OCI-LY7 (cell line): Measurements from ENCODE around the gene ACAP3. TPM values are rescaled to one million over a fixed set of nuclear protein-coding genes. Genes with fewer than 3 reads are reported as not detected.

ENCODE experiments used
- BruUV-seq: library from RNA; stranded (reverse); fragments of 400-500 nt; replicated peaks from 2 replicates; lab custom pipeline; 2021; lab: Mats Ljungman, UMichigan
- CTCF ChIA-PET: fragments of 300-600 bp; sonication (Branson Sonifier 250); formaldehyde crosslinking; loops from one replicate; lab custom pipeline; 2022; ENCODE audit warnings: antibody characterized with exemption; ENCODE audit not compliant: unreplicated experiment; lab: Charles Lee
- POLR2A ChIA-PET: fragments of 300-600 bp; sonication (Branson Sonifier 250); formaldehyde crosslinking; loops from one replicate; lab custom pipeline; 2022; ENCODE audit warnings: antibody characterized with exemption; lab: Charles Lee
- DNase-seq: peaks from one replicate; pipeline ENCODE4 v3.0.0-alpha.2; 2015; ENCODE audit warnings: low spot score
- H2AFZ ChIP-seq: fragments of 200-600 bp; sonication (generic), shearing (Covaris generic); 2 replicates; pipeline ENCODE4 v1.6.1; 2014; ENCODE audit warnings: mild to moderate bottlenecking, antibody characterized with exemption, low read length, moderate library complexity
- H3K27ac ChIP-seq: fragments of 200-600 bp; sonication (generic); 2 replicates; pipeline ENCODE4 v1.5.1; 2014; ENCODE audit warnings: mixed run types, low read depth, mild to moderate bottlenecking, moderate library complexity, low read length, inconsistent platforms; ENCODE audit not compliant: poor library complexity, severe bottlenecking
- H3K36me3 ChIP-seq: fragments of 200-600 bp; sonication (generic); 2 replicates; pipeline ENCODE4 v1.6.1; 2014; ENCODE audit warnings: mild to moderate bottlenecking, antibody characterized with exemption, low read length, moderate library complexity, mixed read lengths; ENCODE audit not compliant: insufficient read depth
- H3K4me1 ChIP-seq: fragments of 200-600 bp; sonication (generic); 2 replicates; pipeline ENCODE4 v1.5.1; 2014; ENCODE audit warnings: mild to moderate bottlenecking, low read length; ENCODE audit not compliant: insufficient read depth, poor library complexity, severe bottlenecking
- H3K4me2 ChIP-seq: fragments of 200-600 bp; sonication (generic); 2 replicates; pipeline ENCODE4 v1.6.1; 2014; ENCODE audit warnings: mild to moderate bottlenecking, low read length
- H3K4me3 ChIP-seq: fragments of 200-600 bp; sonication (generic); 2 replicates; pipeline ENCODE4 v1.5.1; 2014; ENCODE audit warnings: mild to moderate bottlenecking, low read depth, low read length; ENCODE audit not compliant: poor library complexity, severe bottlenecking
- H3K79me2 ChIP-seq: fragments of 200-600 bp; sonication (generic); 2 replicates; pipeline ENCODE4 v1.6.1; 2016; ENCODE audit warnings: low read depth, mild to moderate bottlenecking, low read length, moderate library complexity, mixed read lengths; ENCODE audit not compliant: insufficient read depth
- H3K9me2 ChIP-seq: fragments of 200-600 bp; sonication (generic); 2 replicates; pipeline ENCODE4 v1.6.1; 2016; ENCODE audit warnings: mild to moderate bottlenecking, low read length, mixed read lengths; ENCODE audit not compliant: insufficient read depth
- H3K9me3 ChIP-seq: fragments of 200-600 bp; sonication (generic); 2 replicates; pipeline ENCODE4 v1.6.1; 2014; ENCODE audit warnings: mild to moderate bottlenecking, mixed run types, low read length, mixed read lengths
- H4K20me1 ChIP-seq: fragments of 200-600 bp; sonication (generic); 2 replicates; pipeline ENCODE4 v1.6.1; 2014; ENCODE audit warnings: mild to moderate bottlenecking, antibody characterized with exemption, low read length, moderate library complexity, mixed read lengths; ENCODE audit not compliant: insufficient read depth
- CTCF ChIP-seq: fragments of 200-600 bp; sonication (generic); conservative IDR thresholded peaks from 2 replicates; pipeline ENCODE4 v1.5.1; 2014; ENCODE audit warnings: mild to moderate bottlenecking, antibody characterized with exemption, low read length, moderate library complexity, mixed read lengths
- EZH2phosphoT487 ChIP-seq: fragments of 200-600 bp; sonication (generic); IDR thresholded peaks from 2 replicates; pipeline ENCODE4 v1.6.1; 2018; ENCODE audit warnings: low read depth, borderline replicate concordance, mild to moderate bottlenecking, mixed run types, antibody characterized with exemption, low read length, moderate library complexity, mixed read lengths
- intact Hi-C: fragments of 100-400 bp; cut with micrococcal nuclease; formaldehyde crosslinking; loops from one replicate; pipeline ENCODE4 v1.10.0; 2022; ENCODE audit not compliant: unreplicated experiment
- total RNA-seq, 2 experiments: library from RNA; depleted of rRNA in 1 of 2; stranded (reverse); fragments of >200 nt in 1 of 2; shearing (Covaris generic) in 1 of 2; gene quantifications; 2 replicates each; pipeline ENCODE4 v1.2.3, GENCODE V29; 2014 to 2022

ACAP3 gene
- total RNA-seq, 2 experiments from 2014 or later = 26.3 to 47.6 TPM

DNA sequence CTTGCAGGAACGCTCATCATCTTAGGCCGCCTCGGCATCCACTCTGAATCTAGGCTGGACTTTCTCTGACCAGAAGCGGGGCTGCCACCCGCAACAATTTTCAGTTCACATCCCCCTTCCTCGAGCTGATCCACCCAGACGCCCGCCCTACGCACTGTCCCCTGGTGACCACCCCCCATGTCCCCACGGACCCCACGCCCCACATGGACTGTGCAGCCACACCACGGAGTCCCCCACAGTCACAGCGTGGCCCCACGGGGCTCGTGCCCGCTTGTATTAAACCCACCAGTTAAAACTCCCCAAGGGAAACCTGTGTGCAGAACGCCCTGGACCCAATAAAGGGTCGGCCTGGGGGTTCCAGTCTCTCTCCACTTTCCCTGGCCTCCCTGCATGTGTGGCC, 48.2 kb downstream of the ACAP3 start:
- peaks cover 83% of the 10 kb centered on the region for H3K36me3 ChIP-seq

GRCh38 chr1:1259119-1259488, 48.6 kb downstream of the ACAP3 start:
- no peak overlapping the region for H3K4me2 ChIP-seq
- peaks cover 87% of the 10 kb centered on the region for H3K36me3 ChIP-seq
- H3K79me2 ChIP-seq = no peaks in the 10 kb centered on the region
- no peaks in the 10 kb centered on the region for H3K9me3 ChIP-seq
- no peaks in the 10 kb centered on the region for H3K4me1 ChIP-seq
- ChIA-PET CTCF (no interaction called here), POLR2A (no interaction called here)
- no peak overlapping the region for H3K4me3 ChIP-seq
- H3K9me2 ChIP-seq = no peaks in the 10 kb centered on the region
- H2AFZ ChIP-seq = no peak overlapping the region
- intact Hi-C loops = no loop called here
- H4K20me1 ChIP-seq = no peaks in the 10 kb centered on the region
- no peak for DNase-seq
- no TSS peak for BruUV-seq
- TF ChIP-seq CTCF (no peak), EZH2phosphoT487 (no peak)
- no peak overlapping the region for H3K27ac ChIP-seq

More for the DNA sequence above, 48.2 kb downstream of the ACAP3 start:
- no peaks in the 10 kb centered on the region for H3K4me1 ChIP-seq
- H3K9me3 ChIP-seq = no peaks in the 10 kb centered on the region
- H3K79me2 ChIP-seq = no peaks in the 10 kb centered on the region
- no peaks in the 10 kb centered on the region for H4K20me1 ChIP-seq
- ChIA-PET POLR2A (no interaction called here), CTCF (no interaction called here)
- intact Hi-C loops = no loop called here
- no peak overlapping the region for H2AFZ ChIP-seq
- no peak overlapping the region for H3K27ac ChIP-seq
- no peak overlapping the region for H3K4me3 ChIP-seq
- BruUV-seq = no TSS peak
- no peak for TF ChIP-seq EZH2phosphoT487
- no peak for TF ChIP-seq CTCF
- H3K4me2 ChIP-seq = no peak overlapping the region
- DNase-seq = no peak
- no peaks in the 10 kb centered on the region for H3K9me2 ChIP-seq

DNA sequence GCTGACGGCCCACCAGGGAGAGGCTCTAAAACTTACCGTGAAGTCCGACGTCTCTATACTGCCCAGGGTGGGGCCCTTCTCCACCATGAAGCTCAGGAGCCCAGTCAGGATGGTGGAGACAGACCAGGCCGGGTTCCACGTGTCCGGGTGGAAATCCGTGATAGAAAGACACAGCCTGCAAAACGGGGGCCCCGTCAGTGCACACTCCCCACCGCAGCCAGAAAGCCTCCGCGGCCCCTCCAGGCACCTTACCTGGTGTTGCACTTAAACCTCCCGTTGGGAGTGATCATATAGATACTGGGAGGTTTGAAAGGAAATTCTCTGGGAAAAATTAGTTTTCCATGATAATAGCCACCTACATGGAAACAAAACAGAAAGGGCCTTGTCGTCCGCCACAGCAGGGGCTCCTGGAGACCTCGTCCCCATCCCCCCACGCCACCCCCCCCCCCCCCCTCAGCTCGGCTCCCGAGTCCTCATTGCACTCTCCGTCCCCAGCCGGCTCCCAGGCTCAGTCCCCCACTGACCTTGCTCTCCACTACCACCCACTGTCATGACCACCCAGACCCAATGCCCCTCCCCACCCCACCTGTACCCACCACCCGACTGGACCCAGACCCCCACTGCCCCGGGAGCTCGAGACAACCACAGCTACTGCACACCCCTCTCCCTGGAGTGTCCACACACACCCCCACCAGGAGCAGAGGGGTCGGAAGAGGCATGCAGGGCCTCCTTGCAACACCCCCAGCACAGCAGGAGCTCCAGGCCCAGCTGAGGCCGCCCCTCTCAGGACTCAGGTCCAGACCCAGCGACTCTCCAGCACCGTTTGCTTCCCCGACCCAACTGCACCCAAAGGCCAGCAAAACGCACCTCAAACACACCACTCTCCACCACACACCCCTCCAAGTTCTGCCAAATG, 50.5 kb downstream of the ACAP3 start:
- Histone ChIP-seq H3K9me2 (no peaks in the 10 kb centered on the region), H3K4me3 (no peak overlapping the region), H3K27ac (no peak overlapping the region), H3K36me3 (peaks cover 85% of the 10 kb centered on the region), H2AFZ (no peak overlapping the region), H3K4me2 (no peak overlapping the region), H3K9me3 (no peaks in the 10 kb centered on the region), H4K20me1 (no peaks in the 10 kb centered on the region), H3K79me2 (no peaks in the 10 kb centered on the region), H3K4me1 (no peaks in the 10 kb centered on the region)
- no peak for DNase-seq
- TF ChIP-seq CTCF = no peak
- TF ChIP-seq EZH2phosphoT487 = no peak
- intact Hi-C loops = no loop called here
- ChIA-PET POLR2A (no interaction called here), CTCF (interaction anchor here (1.1 kb wide), 1 partner anchor 16 kb away, joined by 3 read pairs; the partner anchor contains the start of gene UBE2J2)
- BruUV-seq = no TSS peak
